PC-3 (cell line): ENCODE measurements around the gene CAPN5.

Experiments used
- EZH2 ChIP-seq: fragments of 300-600 bp; sonication (generic); IDR thresholded peaks from one replicate; pipeline ENCODE4 v1.6.1; 2017; ENCODE audit warnings: antibody characterized with exemption, mild to moderate bottlenecking, low read length; ENCODE audit not compliant: unreplicated experiment
- EZH2phosphoT487 ChIP-seq: fragments of 300-600 bp; sonication (generic); IDR thresholded peaks from 2 replicates; pipeline ENCODE4 v1.6.1; 2018; ENCODE audit warnings: mild to moderate bottlenecking, antibody characterized with exemption, low read length, borderline replicate concordance
- TF ChIP-seq, protein P1 (sequence below): fragments of 300-600 bp; sonication (generic); conservative IDR thresholded peaks from 2 replicates; pipeline ENCODE4 v1.5.1; 2017; ENCODE audit warnings: antibody characterized with exemption, low read depth, mild to moderate bottlenecking, low read length

- no peak for TF ChIP-seq EZH2phosphoT487
- TF ChIP-seq, protein P1, sequence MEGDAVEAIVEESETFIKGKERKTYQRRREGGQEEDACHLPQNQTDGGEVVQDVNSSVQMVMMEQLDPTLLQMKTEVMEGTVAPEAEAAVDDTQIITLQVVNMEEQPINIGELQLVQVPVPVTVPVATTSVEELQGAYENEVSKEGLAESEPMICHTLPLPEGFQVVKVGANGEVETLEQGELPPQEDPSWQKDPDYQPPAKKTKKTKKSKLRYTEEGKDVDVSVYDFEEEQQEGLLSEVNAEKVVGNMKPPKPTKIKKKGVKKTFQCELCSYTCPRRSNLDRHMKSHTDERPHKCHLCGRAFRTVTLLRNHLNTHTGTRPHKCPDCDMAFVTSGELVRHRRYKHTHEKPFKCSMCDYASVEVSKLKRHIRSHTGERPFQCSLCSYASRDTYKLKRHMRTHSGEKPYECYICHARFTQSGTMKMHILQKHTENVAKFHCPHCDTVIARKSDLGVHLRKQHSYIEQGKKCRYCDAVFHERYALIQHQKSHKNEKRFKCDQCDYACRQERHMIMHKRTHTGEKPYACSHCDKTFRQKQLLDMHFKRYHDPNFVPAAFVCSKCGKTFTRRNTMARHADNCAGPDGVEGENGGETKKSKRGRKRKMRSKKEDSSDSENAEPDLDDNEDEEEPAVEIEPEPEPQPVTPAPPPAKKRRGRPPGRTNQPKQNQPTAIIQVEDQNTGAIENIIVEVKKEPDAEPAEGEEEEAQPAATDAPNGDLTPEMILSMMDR = no peak
- TF ChIP-seq EZH2 = no peak
Measured at GRCh38 chr11:77150836-77151235, 84.1 kb downstream of the CAPN5 start.
